GM12878 (cell line): ENCODE measurements around the gene KBTBD3. TPM values are rescaled to one million over a fixed set of nuclear protein-coding genes. Genes with fewer than 3 reads are reported as not detected.

ENCODE experiments used
- ATAC-seq: fragments of 200-7000 bp; cut with Tn5 transposase; 3 replicates; pipeline ENCODE4 v1.9.1; 2020; ENCODE audit warnings: mild to moderate bottlenecking, moderate library complexity
- BruUV-seq: library from RNA; stranded (reverse); fragments of 400-500 nt; replicated peaks from 2 replicates; lab custom pipeline; 2021; lab: Mats Ljungman, UMichigan
- CTCF ChIA-PET: fragments of 300-600 bp; sonication (Branson Sonifier 250); formaldehyde crosslinking; extraction: SDS; loops from one replicate; lab custom pipeline; 2021; ENCODE audit warnings: inconsistent platforms; lab: Yijun Ruan, JAX
- POLR2A ChIA-PET: fragments of 350-600 bp; formaldehyde crosslinking; extraction: SDS; loops from one replicate; lab custom pipeline; 2021; ENCODE audit warnings: inconsistent platforms; lab: Charles Lee
- RAD21 ChIA-PET: fragments of 300-600 bp; sonication (Branson Sonifier 250); formaldehyde crosslinking; loops from one replicate; lab custom pipeline; 2023; ENCODE audit warnings: antibody characterized with exemption; ENCODE audit not compliant: unreplicated experiment; lab: Charles Lee
- SMC1A ChIA-PET: fragments of 300-600 bp; sonication (Branson Sonifier 250); formaldehyde crosslinking; loops from one replicate; lab custom pipeline; 2023; ENCODE audit not compliant: unreplicated experiment, uncharacterized antibody; lab: Charles Lee
- DNase-seq: peaks from one replicate; pipeline ENCODE4 v3.0.0-alpha.2; 2011; ENCODE audit warnings: low read depth, low spot score
- FAIRE-seq: peaks from 3 replicates; lab custom pipeline; 2011; peaks lifted over from hg19 to GRCh38; lab: Jason Lieb, UNC
- H2AFZ ChIP-seq: 2 replicates; pipeline ENCODE4 v1.6.0; 2011; ENCODE audit warnings: low read depth, low read length, control low read depth; ENCODE audit not compliant: control insufficient read depth
- H3K27ac ChIP-seq: 2 replicates; pipeline ENCODE4 v1.5.1; 2011; ENCODE audit warnings: control low read depth; ENCODE audit not compliant: control insufficient read depth, insufficient read depth
- H3K27me3 ChIP-seq, 2 experiments: replicated peaks in 1 of 2; 2 replicates each; pipeline versions ENCODE4 v1.6.0 to v1.6.1; 2011; ENCODE audit warnings: low read length in 1 of 2; ENCODE audit not compliant: control insufficient read depth in 2 of 2, insufficient read depth in 2 of 2
- H3K36me3 ChIP-seq, 2 experiments: 2 replicates each; pipeline ENCODE4 v1.5.1; 2011; ENCODE audit warnings: low read length in 1 of 2; ENCODE audit not compliant: control insufficient read depth in 2 of 2, insufficient read depth in 2 of 2
- H3K4me1 ChIP-seq: 2 replicates; pipeline ENCODE4 v1.6.1; 2011; ENCODE audit warnings: mild to moderate bottlenecking, low read length, moderate library complexity, mixed read lengths; ENCODE audit not compliant: control insufficient read depth, insufficient read depth
- H3K4me2 ChIP-seq: 2 replicates; pipeline ENCODE4 v1.6.0; 2011; ENCODE audit warnings: control low read depth; ENCODE audit not compliant: control insufficient read depth, insufficient read depth
- H3K4me3 ChIP-seq: fragments of 200-600 bp; sonication (generic); 2 replicates; pipeline ENCODE4 v1.5.1; 2016
- H3K79me2 ChIP-seq: 2 replicates; pipeline ENCODE4 v1.6.0; 2011; ENCODE audit warnings: low read length; ENCODE audit not compliant: control insufficient read depth, insufficient read depth
- H3K9ac ChIP-seq: 2 replicates; pipeline ENCODE4 v1.8.0; 2011; ENCODE audit warnings: low read length, control low read depth, mixed read lengths; ENCODE audit not compliant: control insufficient read depth, insufficient read depth
- H3K9me3 ChIP-seq: replicated peaks from 3 replicates; pipeline ENCODE4 v1.5.1; 2011; ENCODE audit warnings: mild to moderate bottlenecking, low read length; ENCODE audit not compliant: control insufficient read depth, insufficient read depth
- H4K20me1 ChIP-seq: 2 replicates; pipeline ENCODE4 v1.6.0; 2011; ENCODE audit not compliant: control insufficient read depth, insufficient read depth
- GATAD2B ChIP-seq: fragments of 450-650 bp; conservative IDR thresholded peaks from 2 replicates; pipeline ENCODE4 v1.6.1; 2017; ENCODE audit warnings: low read depth, mild to moderate bottlenecking, moderate library complexity
- HDGF ChIP-seq: fragments of 450-650 bp; IDR thresholded peaks from 2 replicates; pipeline ENCODE4 v1.6.1; 2016; ENCODE audit warnings: antibody characterized with exemption
- MEF2A ChIP-seq: IDR thresholded peaks from 2 replicates; pipeline ENCODE4 v1.6.1; 2011; ENCODE audit warnings: low read depth, mild to moderate bottlenecking, low read length, moderate library complexity; ENCODE audit not compliant: insufficient read depth
- POU2F2 ChIP-seq: IDR thresholded peaks from 3 replicates; pipeline ENCODE4 v1.6.1; 2011; ENCODE audit warnings: low read depth, mild to moderate bottlenecking, low read length, borderline replicate concordance
- TARDBP ChIP-seq: IDR thresholded peaks from 2 replicates; pipeline ENCODE4 v1.6.1; 2016; ENCODE audit warnings: borderline replicate concordance
- ZBTB40 ChIP-seq: fragments of 450-650 bp; IDR thresholded peaks from 2 replicates; pipeline ENCODE4 v1.6.1; 2016; ENCODE audit warnings: mild to moderate bottlenecking, moderate library complexity, borderline replicate concordance
- WGBS: methylation state at CpG from one replicate; pipeline ENCODE4 v1.1.6; 2016; ENCODE audit warnings: low lambda C conversion rate; ENCODE audit not compliant: insufficient replicate concordance, insufficient coverage; ENCODE audit errors: missing lambda C conversion rate; 5-methylcytosine and 5-hydroxymethylcytosine counted together
- in situ Hi-C: fragments of 300-500 bp; cut with MboI; formaldehyde crosslinking; loops from 9 replicates; pipeline ENCODE4 v1.14.3; 2018; ENCODE audit warnings: mixed read lengths
- intact Hi-C: fragments of 100-400 bp; cut with micrococcal nuclease; formaldehyde crosslinking; loops from one replicate; pipeline ENCODE4 v1.14.2; 2022; ENCODE audit not compliant: unreplicated experiment
- polyA plus RNA-seq, 11 experiments: library from polyadenylated mRNA; depleted of rRNA in 4 of 11; unstranded in 6 of 11; stranded (reverse) in 5 of 11; fragments of >200 nt; fragmentation: Nextera tagmentation in 4 of 11; fragmentation: Illumina TruSeq in 1 of 11; extraction: Ambion mirVana in 4 of 11; extraction: Trizol in 1 of 11; gene quantifications; 1 replicate in 1 of 11; 2 replicates in 10 of 11; pipeline versions ENCODE4 v1.2.1 to v1.2.3, GENCODE V29; 2011 to 2016; ENCODE audit warnings: inconsistent platforms in 2 of 11, missing spikeins in 2 of 11, low read depth in 1 of 11
- total RNA-seq, 4 experiments: library from RNA; depleted of rRNA in 3 of 4; stranded (reverse); fragments of >200 nt in 3 of 4; fragmentation: Illumina TruSeq in 1 of 4; extraction: Trizol in 1 of 4; gene quantifications; 2 replicates each; pipeline versions ENCODE4 v1.2.1 to v1.2.3, GENCODE V29; 2013 to 2021
- TF ChIP-seq, protein P1 (sequence below): fragments of 450-650 bp; IDR thresholded peaks from 2 replicates; pipeline ENCODE4 v1.6.1; 2014; ENCODE audit warnings: mild to moderate bottlenecking
- TF ChIP-seq, protein P2 (sequence below): IDR thresholded peaks from 2 replicates; pipeline ENCODE4 v1.6.1; 2012; ENCODE audit warnings: mild to moderate bottlenecking, low read depth, low read length

The KBTBD3 gene
- total and polyA plus RNA-seq, 10 of the 15 experiments (the other 5 are each of a cell fraction or from before 2014, with no cell fraction given) = 1.9 to 18.1 (median 8.4) TPM

DNA sequence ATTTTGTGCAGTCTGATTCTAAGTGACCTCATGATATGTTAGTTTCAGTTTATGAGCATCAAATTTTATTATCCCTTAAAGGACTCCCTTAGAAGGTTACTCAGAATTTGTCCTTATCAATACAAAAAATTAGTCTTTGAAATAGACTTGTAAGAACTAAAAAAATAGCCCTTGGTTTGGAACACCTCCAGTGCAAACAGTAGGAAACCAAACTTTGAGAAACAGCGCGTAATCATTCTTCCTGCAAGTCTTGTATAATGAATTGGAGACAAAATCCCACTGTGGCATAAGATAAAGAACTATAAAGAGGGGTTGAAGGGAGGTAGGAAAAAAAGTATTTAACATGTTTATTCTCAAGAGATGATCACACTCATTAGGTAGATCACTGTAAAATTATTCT lies 44.3 kb downstream of the KBTBD3 start:
- intact Hi-C loops (no loop called here), in situ Hi-C loops (no loop called here)
- POLR2A ChIA-PET = no interaction called here
- Histone ChIP-seq H3K9ac (no peak overlapping the region), H3K4me1 (no peaks in the 10 kb centered on the region), H3K27ac (no peak overlapping the region), H3K4me2 (no peak overlapping the region), H3K27me3 (0 out of 4 replicates have a peak, but pooled peaks cover 0 to 1% of the 10 kb centered on the region in 2 experiments), H2AFZ (no peak overlapping the region), H4K20me1 (no peaks in the 10 kb centered on the region), H3K79me2 (no peaks in the 10 kb centered on the region), H3K9me3 (no peaks in the 10 kb centered on the region), H3K36me3 (no peaks in the 10 kb centered on the region), H3K4me3 (no peak overlapping the region)
- CTCF ChIA-PET = interaction anchor here (1.4 kb wide), 1 partner anchor 12 kb away, joined by 4 read pairs; no protein-coding TSS in a partner anchor
- DNase-seq = no peak
- no TSS peak for BruUV-seq
- no peak for TF ChIP-seq ZBTB40
- 98% methylated on average over 2 of the region's 2 CpGs for WGBS
- FAIRE-seq = no peak
- SMC1A ChIA-PET = no interaction called here
- RAD21 ChIA-PET = no interaction called here
- ATAC-seq = no peak

- no peak for FAIRE-seq
- WGBS = 37% methylated on average over 3 of the region's 3 CpGs
- RAD21 ChIA-PET = no interaction called here
- TF ChIP-seq GATAD2B = no peak
- TF ChIP-seq TARDBP = no peak
- TF ChIP-seq HDGF = no peak
- TF ChIP-seq, protein P1, sequence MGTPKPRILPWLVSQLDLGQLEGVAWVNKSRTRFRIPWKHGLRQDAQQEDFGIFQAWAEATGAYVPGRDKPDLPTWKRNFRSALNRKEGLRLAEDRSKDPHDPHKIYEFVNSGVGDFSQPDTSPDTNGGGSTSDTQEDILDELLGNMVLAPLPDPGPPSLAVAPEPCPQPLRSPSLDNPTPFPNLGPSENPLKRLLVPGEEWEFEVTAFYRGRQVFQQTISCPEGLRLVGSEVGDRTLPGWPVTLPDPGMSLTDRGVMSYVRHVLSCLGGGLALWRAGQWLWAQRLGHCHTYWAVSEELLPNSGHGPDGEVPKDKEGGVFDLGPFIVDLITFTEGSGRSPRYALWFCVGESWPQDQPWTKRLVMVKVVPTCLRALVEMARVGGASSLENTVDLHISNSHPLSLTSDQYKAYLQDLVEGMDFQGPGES = no peak
- TF ChIP-seq, protein P2, sequence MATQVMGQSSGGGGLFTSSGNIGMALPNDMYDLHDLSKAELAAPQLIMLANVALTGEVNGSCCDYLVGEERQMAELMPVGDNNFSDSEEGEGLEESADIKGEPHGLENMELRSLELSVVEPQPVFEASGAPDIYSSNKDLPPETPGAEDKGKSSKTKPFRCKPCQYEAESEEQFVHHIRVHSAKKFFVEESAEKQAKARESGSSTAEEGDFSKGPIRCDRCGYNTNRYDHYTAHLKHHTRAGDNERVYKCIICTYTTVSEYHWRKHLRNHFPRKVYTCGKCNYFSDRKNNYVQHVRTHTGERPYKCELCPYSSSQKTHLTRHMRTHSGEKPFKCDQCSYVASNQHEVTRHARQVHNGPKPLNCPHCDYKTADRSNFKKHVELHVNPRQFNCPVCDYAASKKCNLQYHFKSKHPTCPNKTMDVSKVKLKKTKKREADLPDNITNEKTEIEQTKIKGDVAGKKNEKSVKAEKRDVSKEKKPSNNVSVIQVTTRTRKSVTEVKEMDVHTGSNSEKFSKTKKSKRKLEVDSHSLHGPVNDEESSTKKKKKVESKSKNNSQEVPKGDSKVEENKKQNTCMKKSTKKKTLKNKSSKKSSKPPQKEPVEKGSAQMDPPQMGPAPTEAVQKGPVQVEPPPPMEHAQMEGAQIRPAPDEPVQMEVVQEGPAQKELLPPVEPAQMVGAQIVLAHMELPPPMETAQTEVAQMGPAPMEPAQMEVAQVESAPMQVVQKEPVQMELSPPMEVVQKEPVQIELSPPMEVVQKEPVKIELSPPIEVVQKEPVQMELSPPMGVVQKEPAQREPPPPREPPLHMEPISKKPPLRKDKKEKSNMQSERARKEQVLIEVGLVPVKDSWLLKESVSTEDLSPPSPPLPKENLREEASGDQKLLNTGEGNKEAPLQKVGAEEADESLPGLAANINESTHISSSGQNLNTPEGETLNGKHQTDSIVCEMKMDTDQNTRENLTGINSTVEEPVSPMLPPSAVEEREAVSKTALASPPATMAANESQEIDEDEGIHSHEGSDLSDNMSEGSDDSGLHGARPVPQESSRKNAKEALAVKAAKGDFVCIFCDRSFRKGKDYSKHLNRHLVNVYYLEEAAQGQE = no peak
- no peak for TF ChIP-seq POU2F2
- no peak for TF ChIP-seq MEF2A
These were observed 45.2 kb downstream of the KBTBD3 start for GRCh38 chr11:106031936-106032335.

More at GRCh38 chr11:106031936-106032335, 45.2 kb downstream of the KBTBD3 start:
- ATAC-seq = no peak
- Histone ChIP-seq H3K4me1 (no peaks in the 10 kb centered on the region), H3K9me3 (no peaks in the 10 kb centered on the region; the same call in 2 of the 3 replicates), H3K4me3 (no peak overlapping the region), H3K79me2 (no peaks in the 10 kb centered on the region), H3K36me3 (no peaks in the 10 kb centered on the region), H3K4me2 (no peak overlapping the region), H3K9ac (no peak overlapping the region), H3K27me3 (0 out of 4 replicates have a peak, but pooled peaks cover 0 to 1% of the 10 kb centered on the region in 2 experiments), H4K20me1 (no peaks in the 10 kb centered on the region), H3K27ac (no peak overlapping the region), H2AFZ (no peak overlapping the region)
- POLR2A ChIA-PET = no interaction called here
- CTCF ChIA-PET = no interaction called here
- SMC1A ChIA-PET = no interaction called here
- in situ Hi-C loops (no loop called here), intact Hi-C loops (no loop called here)
- DNase-seq = no peak
- BruUV-seq = no TSS peak
